GM23338 (cell line): ENCODE data around the gene RECQL5. TPM values are rescaled to one million over a fixed set of nuclear protein-coding genes. Genes with fewer than 3 reads are reported as not detected.

Experiments used
- ATAC-seq: fragments of 200-7000 bp; cut with Tn5 transposase; 3 replicates; pipeline ENCODE4 v1.9.1; 2020
- DNase-seq: peaks from one replicate; pipeline ENCODE4 v3.0.0-alpha.2; 2015; ENCODE audit warnings: low spot score
- H2AFZ ChIP-seq: fragments of 200-600 bp; sonication (generic); 2 replicates; pipeline ENCODE4 v1.8.0; 2016; ENCODE audit warnings: antibody characterized with exemption, mild to moderate bottlenecking, moderate library complexity
- H3F3A ChIP-seq: fragments of 200-600 bp; sonication (generic); replicated peaks from 2 replicates; pipeline ENCODE4 v1.8.0; 2017; ENCODE audit warnings: antibody characterized with exemption, mixed run types, low read depth
- H3K27ac ChIP-seq: fragments of 200-600 bp; sonication (generic); 2 replicates; pipeline ENCODE4 v1.6.1; 2016; ENCODE audit warnings: low read depth
- H3K27me3 ChIP-seq: fragments of 200-600 bp; sonication (generic); 2 replicates; pipeline ENCODE4 v1.8.0; 2016; ENCODE audit warnings: mild to moderate bottlenecking, mixed run types, moderate library complexity; ENCODE audit not compliant: insufficient read depth
- H3K36me3 ChIP-seq: fragments of 200-600 bp; sonication (generic); 2 replicates; pipeline ENCODE4 v1.8.0; 2016; ENCODE audit warnings: mild to moderate bottlenecking; ENCODE audit not compliant: insufficient read depth
- H3K4me1 ChIP-seq: fragments of 200-600 bp; sonication (generic); 2 replicates; pipeline ENCODE4 v1.8.0; 2016; ENCODE audit warnings: mild to moderate bottlenecking, moderate library complexity; ENCODE audit not compliant: insufficient read depth
- H3K4me2 ChIP-seq: fragments of 200-600 bp; sonication (generic); 2 replicates; pipeline ENCODE4 v1.7.1; 2017; ENCODE audit warnings: mixed run types
- H3K4me3 ChIP-seq: fragments of 200-600 bp; sonication (generic); 2 replicates; pipeline ENCODE4 v1.6.1; 2016; ENCODE audit warnings: mixed run types
- H3K79me2 ChIP-seq: fragments of 200-600 bp; sonication (generic); replicated peaks from 2 replicates; pipeline ENCODE4 v1.8.0; 2017; ENCODE audit warnings: mild to moderate bottlenecking; ENCODE audit not compliant: insufficient read depth
- H3K9me2 ChIP-seq: fragments of 200-600 bp; sonication (generic); 2 replicates; pipeline ENCODE4 v1.8.0; 2017; ENCODE audit not compliant: insufficient read depth
- H4K20me1 ChIP-seq: fragments of 200-600 bp; sonication (generic); replicated peaks from 2 replicates; pipeline ENCODE4 v1.8.0; 2017; ENCODE audit warnings: mild to moderate bottlenecking; ENCODE audit not compliant: insufficient read depth
- H3K27ac Mint-ChIP-seq: 2 replicates; pipeline ENCODE4 v1.8.0; 2020; ENCODE audit warnings: inconsistent platforms, mild to moderate bottlenecking, moderate library complexity, mixed read lengths
- H3K27me3 Mint-ChIP-seq: 3 replicates; pipeline ENCODE4 v1.8.0; 2022; ENCODE audit warnings: low read depth, mild to moderate bottlenecking, moderate library complexity, mixed read lengths, inconsistent platforms; ENCODE audit not compliant: insufficient read depth, poor library complexity
- H3K36me3 Mint-ChIP-seq: 3 replicates; pipeline ENCODE4 v1.8.0; 2021; ENCODE audit warnings: low read depth, mild to moderate bottlenecking, inconsistent platforms, moderate library complexity, mixed read lengths
- H3K4me1 Mint-ChIP-seq: 3 replicates; pipeline ENCODE4 v1.8.0; 2020; ENCODE audit warnings: mild to moderate bottlenecking, inconsistent platforms, mixed read lengths
- H3K4me3 Mint-ChIP-seq: 3 replicates; pipeline ENCODE4 v1.8.0; 2021; ENCODE audit warnings: moderate library complexity, mild to moderate bottlenecking, inconsistent platforms, mixed read lengths
- H3K9me3 Mint-ChIP-seq: 3 replicates; pipeline ENCODE4 v1.8.0; 2020; ENCODE audit warnings: moderate library complexity, mild to moderate bottlenecking, inconsistent platforms, mixed read lengths
- CREB1 ChIP-seq: fragments of 250-450 bp; sonication (Bioruptor Pico); IDR thresholded peaks from 2 replicates; pipeline ENCODE4 v1.5.0; 2020; ENCODE audit warnings: low read depth, mild to moderate bottlenecking, moderate library complexity
- EZH2 ChIP-seq: fragments of 200-600 bp; sonication (generic); IDR thresholded peaks from one replicate; pipeline ENCODE4 v1.8.0; 2017; ENCODE audit warnings: antibody characterized with exemption, mild to moderate bottlenecking, low read depth; ENCODE audit not compliant: unreplicated experiment
- EZH2phosphoT487 ChIP-seq: fragments of 200-600 bp; sonication (generic); IDR thresholded peaks from one replicate; pipeline ENCODE4 v1.8.1; 2018; ENCODE audit warnings: antibody characterized with exemption; ENCODE audit not compliant: unreplicated experiment
- JUNB ChIP-seq: IDR thresholded peaks from one replicate; pipeline ENCODE4 v1.6.1; 2016; ENCODE audit warnings: antibody characterized with exemption; ENCODE audit not compliant: unreplicated experiment
- NANOG ChIP-seq: IDR thresholded peaks from 2 replicates; pipeline ENCODE4 v1.6.1; 2016; ENCODE audit warnings: antibody characterized with exemption, borderline replicate concordance
- POLR2AphosphoS5 ChIP-seq: IDR thresholded peaks from 2 replicates; pipeline ENCODE4 v1.6.1; 2016; ENCODE audit warnings: antibody characterized with exemption, low read depth
- STAT1 ChIP-seq: IDR thresholded peaks from one replicate; pipeline ENCODE4 v1.6.1; 2016; ENCODE audit warnings: antibody characterized with exemption; ENCODE audit not compliant: unreplicated experiment
- ZNF114 ChIP-seq: fragments of 250-450 bp; sonication (Bioruptor Pico); IDR thresholded peaks from 2 replicates; pipeline ENCODE4 v1.5.0; 2020; ENCODE audit warnings: mild to moderate bottlenecking, moderate library complexity
- ZNF331 ChIP-seq: fragments of 250-450 bp; sonication (Bioruptor Pico); IDR thresholded peaks from 2 replicates; pipeline ENCODE4 v1.5.0; 2020; ENCODE audit warnings: low read depth, mild to moderate bottlenecking, moderate library complexity
- polyA plus RNA-seq: library from polyadenylated mRNA; unstranded; fragments of >200 nt; fragmentation: Nextera tagmentation; extraction: Ambion mirVana; gene quantifications from 2 replicates; pipeline ENCODE4 v1.2.1, GENCODE V29; 2016
- total RNA-seq: library from RNA; depleted of rRNA; stranded (reverse); fragments of >200 nt; shearing (Covaris generic); gene quantifications from 2 replicates; pipeline ENCODE4 v1.2.3, GENCODE V29; 2014
- TF ChIP-seq, protein P1 (sequence below), 2 experiments: fragments of 200-600 bp in 1 of 2; sonication (generic) in 1 of 2; conservative IDR thresholded peaks; 2 replicates each; pipeline versions ENCODE4 v1.5.1 to v1.6.1; 2016 to 2017; ENCODE audit warnings: antibody characterized with exemption in 2 of 2, low read depth in 2 of 2, mild to moderate bottlenecking in 2 of 2, moderate library complexity in 1 of 2
- TF ChIP-seq, protein P2 (sequence below): IDR thresholded peaks from 2 replicates; pipeline ENCODE4 v1.6.1; 2016; ENCODE audit warnings: antibody characterized with exemption
- TF ChIP-seq, protein P3 (sequence below): IDR thresholded peaks from one replicate; pipeline ENCODE4 v1.6.1; 2018; ENCODE audit warnings: antibody characterized with exemption; ENCODE audit not compliant: unreplicated experiment
- TF ChIP-seq, protein P4 (sequence below): fragments of 250-450 bp; sonication (Bioruptor Pico); IDR thresholded peaks from 2 replicates; pipeline ENCODE4 v1.5.0; 2020; ENCODE audit warnings: mild to moderate bottlenecking, moderate library complexity

The RECQL5 gene
- total and polyA plus RNA-seq, 2 experiments from 2014 or later: 20.0 to 23.3 TPM

DNA sequence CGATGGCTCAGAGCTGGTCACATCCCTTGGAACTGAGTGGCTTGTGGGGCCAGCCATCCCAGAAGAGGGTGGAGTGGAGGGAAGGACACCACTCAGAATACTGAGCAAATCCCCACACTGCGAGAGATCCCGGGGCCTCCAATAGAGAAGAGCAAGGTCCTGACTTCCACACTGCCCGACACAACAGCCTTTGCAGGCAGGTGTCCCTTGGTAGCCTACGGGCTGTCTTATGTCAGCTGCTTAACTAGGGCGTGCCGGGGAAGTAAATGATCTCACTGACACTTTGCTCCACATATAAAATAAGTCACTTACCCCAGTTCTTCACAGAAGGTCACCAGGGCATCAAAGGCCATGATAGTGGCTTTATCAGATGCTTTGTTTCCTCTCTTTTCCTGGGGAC is 16.1 kb downstream of the RECQL5 start:
- H3K9me3 Mint-ChIP-seq: no peaks in the 10 kb centered on the region

More for the DNA sequence above, 16.1 kb downstream of the RECQL5 start:
- no peak overlapping the region for H3K4me3 ChIP-seq
- no peak overlapping the region for H2AFZ ChIP-seq
- no peaks in the 10 kb centered on the region for H3K79me2 ChIP-seq
- no peaks in the 10 kb centered on the region for H3K9me2 ChIP-seq
- Mint-ChIP-seq H3K27me3 (no peaks in the 10 kb centered on the region), H3K27ac (no peak overlapping the region), H3K4me1 (no peaks in the 10 kb centered on the region; the same call in 2 of the 3 replicates), H3K4me3 (no peak overlapping the region), H3K36me3 (peaks cover 36% of the 10 kb centered on the region)
- no peak overlapping the region for H3K27ac ChIP-seq
- no peak for TF ChIP-seq ZNF114 (CRISPR knock-in tag)
- TF ChIP-seq EZH2: no peak
- TF ChIP-seq STAT1: no peak
- TF ChIP-seq CREB1: no peak
- TF ChIP-seq EZH2phosphoT487: no peak
- TF ChIP-seq JUNB: no peak
- TF ChIP-seq, protein P1, sequence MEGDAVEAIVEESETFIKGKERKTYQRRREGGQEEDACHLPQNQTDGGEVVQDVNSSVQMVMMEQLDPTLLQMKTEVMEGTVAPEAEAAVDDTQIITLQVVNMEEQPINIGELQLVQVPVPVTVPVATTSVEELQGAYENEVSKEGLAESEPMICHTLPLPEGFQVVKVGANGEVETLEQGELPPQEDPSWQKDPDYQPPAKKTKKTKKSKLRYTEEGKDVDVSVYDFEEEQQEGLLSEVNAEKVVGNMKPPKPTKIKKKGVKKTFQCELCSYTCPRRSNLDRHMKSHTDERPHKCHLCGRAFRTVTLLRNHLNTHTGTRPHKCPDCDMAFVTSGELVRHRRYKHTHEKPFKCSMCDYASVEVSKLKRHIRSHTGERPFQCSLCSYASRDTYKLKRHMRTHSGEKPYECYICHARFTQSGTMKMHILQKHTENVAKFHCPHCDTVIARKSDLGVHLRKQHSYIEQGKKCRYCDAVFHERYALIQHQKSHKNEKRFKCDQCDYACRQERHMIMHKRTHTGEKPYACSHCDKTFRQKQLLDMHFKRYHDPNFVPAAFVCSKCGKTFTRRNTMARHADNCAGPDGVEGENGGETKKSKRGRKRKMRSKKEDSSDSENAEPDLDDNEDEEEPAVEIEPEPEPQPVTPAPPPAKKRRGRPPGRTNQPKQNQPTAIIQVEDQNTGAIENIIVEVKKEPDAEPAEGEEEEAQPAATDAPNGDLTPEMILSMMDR (conservative IDR thresholded peaks at IDR 0.05; ENCODE audit: low read depth in 2 of 2): no peak
- TF ChIP-seq ZNF331 (CRISPR knock-in tag): no peak
- TF ChIP-seq, protein P2, sequence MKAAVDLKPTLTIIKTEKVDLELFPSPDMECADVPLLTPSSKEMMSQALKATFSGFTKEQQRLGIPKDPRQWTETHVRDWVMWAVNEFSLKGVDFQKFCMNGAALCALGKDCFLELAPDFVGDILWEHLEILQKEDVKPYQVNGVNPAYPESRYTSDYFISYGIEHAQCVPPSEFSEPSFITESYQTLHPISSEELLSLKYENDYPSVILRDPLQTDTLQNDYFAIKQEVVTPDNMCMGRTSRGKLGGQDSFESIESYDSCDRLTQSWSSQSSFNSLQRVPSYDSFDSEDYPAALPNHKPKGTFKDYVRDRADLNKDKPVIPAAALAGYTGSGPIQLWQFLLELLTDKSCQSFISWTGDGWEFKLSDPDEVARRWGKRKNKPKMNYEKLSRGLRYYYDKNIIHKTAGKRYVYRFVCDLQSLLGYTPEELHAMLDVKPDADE: no peak
- TF ChIP-seq, protein P3, sequence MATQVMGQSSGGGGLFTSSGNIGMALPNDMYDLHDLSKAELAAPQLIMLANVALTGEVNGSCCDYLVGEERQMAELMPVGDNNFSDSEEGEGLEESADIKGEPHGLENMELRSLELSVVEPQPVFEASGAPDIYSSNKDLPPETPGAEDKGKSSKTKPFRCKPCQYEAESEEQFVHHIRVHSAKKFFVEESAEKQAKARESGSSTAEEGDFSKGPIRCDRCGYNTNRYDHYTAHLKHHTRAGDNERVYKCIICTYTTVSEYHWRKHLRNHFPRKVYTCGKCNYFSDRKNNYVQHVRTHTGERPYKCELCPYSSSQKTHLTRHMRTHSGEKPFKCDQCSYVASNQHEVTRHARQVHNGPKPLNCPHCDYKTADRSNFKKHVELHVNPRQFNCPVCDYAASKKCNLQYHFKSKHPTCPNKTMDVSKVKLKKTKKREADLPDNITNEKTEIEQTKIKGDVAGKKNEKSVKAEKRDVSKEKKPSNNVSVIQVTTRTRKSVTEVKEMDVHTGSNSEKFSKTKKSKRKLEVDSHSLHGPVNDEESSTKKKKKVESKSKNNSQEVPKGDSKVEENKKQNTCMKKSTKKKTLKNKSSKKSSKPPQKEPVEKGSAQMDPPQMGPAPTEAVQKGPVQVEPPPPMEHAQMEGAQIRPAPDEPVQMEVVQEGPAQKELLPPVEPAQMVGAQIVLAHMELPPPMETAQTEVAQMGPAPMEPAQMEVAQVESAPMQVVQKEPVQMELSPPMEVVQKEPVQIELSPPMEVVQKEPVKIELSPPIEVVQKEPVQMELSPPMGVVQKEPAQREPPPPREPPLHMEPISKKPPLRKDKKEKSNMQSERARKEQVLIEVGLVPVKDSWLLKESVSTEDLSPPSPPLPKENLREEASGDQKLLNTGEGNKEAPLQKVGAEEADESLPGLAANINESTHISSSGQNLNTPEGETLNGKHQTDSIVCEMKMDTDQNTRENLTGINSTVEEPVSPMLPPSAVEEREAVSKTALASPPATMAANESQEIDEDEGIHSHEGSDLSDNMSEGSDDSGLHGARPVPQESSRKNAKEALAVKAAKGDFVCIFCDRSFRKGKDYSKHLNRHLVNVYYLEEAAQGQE: no peak
- no peak for TF ChIP-seq NANOG
- TF ChIP-seq POLR2AphosphoS5: no peak
- TF ChIP-seq, protein P4, sequence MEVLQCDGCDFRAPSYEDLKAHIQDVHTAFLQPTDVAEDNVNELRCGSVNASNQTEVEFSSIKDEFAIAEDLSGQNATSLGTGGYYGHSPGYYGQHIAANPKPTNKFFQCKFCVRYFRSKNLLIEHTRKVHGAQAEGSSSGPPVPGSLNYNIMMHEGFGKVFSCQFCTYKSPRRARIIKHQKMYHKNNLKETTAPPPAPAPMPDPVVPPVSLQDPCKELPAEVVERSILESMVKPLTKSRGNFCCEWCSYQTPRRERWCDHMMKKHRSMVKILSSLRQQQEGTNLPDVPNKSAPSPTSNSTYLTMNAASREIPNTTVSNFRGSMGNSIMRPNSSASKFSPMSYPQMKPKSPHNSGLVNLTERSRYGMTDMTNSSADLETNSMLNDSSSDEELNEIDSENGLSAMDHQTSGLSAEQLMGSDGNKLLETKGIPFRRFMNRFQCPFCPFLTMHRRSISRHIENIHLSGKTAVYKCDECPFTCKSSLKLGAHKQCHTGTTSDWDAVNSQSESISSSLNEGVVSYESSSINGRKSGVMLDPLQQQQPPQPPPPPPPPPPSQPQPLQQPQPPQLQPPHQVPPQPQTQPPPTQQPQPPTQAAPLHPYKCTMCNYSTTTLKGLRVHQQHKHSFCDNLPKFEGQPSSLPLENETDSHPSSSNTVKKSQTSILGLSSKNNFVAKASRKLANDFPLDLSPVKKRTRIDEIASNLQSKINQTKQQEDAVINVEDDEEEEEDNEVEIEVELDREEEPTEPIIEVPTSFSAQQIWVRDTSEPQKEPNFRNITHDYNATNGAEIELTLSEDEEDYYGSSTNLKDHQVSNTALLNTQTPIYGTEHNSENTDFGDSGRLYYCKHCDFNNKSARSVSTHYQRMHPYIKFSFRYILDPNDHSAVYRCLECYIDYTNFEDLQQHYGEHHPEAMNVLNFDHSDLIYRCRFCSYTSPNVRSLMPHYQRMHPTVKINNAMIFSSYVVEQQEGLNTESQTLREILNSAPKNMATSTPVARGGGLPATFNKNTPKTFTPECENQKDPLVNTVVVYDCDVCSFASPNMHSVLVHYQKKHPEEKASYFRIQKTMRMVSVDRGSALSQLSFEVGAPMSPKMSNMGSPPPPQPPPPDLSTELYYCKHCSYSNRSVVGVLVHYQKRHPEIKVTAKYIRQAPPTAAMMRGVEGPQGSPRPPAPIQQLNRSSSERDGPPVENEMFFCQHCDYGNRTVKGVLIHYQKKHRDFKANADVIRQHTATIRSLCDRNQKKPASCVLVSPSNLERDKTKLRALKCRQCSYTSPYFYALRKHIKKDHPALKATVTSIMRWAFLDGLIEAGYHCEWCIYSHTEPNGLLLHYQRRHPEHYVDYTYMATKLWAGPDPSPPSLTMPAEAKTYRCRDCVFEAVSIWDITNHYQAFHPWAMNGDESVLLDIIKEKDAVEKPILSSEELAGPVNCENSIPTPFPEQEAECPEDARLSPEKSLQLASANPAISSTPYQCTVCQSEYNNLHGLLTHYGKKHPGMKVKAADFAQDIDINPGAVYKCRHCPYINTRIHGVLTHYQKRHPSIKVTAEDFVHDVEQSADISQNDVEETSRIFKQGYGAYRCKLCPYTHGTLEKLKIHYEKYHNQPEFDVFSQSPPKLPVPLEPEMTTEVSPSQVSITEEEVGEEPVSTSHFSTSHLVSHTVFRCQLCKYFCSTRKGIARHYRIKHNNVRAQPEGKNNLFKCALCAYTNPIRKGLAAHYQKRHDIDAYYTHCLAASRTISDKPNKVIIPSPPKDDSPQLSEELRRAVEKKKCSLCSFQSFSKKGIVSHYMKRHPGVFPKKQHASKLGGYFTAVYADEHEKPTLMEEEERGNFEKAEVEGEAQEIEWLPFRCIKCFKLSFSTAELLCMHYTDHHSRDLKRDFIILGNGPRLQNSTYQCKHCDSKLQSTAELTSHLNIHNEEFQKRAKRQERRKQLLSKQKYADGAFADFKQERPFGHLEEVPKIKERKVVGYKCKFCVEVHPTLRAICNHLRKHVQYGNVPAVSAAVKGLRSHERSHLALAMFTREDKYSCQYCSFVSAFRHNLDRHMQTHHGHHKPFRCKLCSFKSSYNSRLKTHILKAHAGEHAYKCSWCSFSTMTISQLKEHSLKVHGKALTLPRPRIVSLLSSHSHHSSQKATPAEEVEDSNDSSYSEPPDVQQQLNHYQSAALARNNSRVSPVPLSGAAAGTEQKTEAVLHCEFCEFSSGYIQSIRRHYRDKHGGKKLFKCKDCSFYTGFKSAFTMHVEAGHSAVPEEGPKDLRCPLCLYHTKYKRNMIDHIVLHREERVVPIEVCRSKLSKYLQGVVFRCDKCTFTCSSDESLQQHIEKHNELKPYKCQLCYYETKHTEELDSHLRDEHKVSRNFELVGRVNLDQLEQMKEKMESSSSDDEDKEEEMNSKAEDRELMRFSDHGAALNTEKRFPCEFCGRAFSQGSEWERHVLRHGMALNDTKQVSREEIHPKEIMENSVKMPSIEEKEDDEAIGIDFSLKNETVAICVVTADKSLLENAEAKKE (CRISPR knock-in tag): no peak
- no peak overlapping the region for H3K4me2 ChIP-seq
- no peaks in the 10 kb centered on the region; the same call in 1 of the 2 replicates for H3K4me1 ChIP-seq
- no peaks in the 10 kb centered on the region for H4K20me1 ChIP-seq
- no peak for ATAC-seq
- H3K27me3 ChIP-seq: no peaks in the 10 kb centered on the region
- no peak for DNase-seq
- 0 out of 2 replicates have a peak, but pooled peaks cover 3% of the 10 kb centered on the region for H3F3A ChIP-seq
- no peaks in the 10 kb centered on the region; the same call in 1 of the 2 replicates for H3K36me3 ChIP-seq
